Activated CD4-positive, CD25-positive, alpha-beta regulatory T cell treated with anti-CD3 and anti-CD28 coated beads, Interleukin-2, amount 50 U/mL, for 16 hours (primary cell): ENCODE measurements around the gene TALDO1.
"Not testable (repeated sequence)": the region's sequence is repeated elsewhere in the genome, so short reads cannot be mapped to it uniquely, and the experiment has no call there.

Source experiments
- DNase-seq: peaks from one replicate; pipeline ENCODE4 v3.0.0-alpha.2; 2020; ENCODE audit warnings: low read depth, low spot score

TALDO1 gene

DNA sequence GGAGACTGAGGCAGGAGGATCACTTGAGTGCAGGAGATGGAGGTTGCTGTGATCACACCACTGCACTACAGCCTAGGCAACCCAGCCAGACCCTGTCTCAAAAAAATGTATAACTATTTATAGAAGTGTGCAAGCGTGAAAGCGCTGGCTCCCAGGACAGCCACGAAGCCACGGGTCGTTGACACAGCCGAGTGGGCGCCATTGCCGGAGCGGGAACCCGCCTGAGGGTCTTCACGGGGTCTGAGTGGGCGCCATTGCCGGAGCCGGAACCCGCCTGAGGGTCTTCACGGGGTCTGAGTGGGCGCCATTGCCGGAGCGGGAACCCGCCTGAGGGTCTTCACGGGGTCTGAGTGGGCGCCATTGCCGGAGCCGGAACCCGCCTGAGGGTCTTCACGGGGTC lies 12.7 kb upstream of the TALDO1 start:
- DNase-seq: not testable (repeated sequence)

DNA sequence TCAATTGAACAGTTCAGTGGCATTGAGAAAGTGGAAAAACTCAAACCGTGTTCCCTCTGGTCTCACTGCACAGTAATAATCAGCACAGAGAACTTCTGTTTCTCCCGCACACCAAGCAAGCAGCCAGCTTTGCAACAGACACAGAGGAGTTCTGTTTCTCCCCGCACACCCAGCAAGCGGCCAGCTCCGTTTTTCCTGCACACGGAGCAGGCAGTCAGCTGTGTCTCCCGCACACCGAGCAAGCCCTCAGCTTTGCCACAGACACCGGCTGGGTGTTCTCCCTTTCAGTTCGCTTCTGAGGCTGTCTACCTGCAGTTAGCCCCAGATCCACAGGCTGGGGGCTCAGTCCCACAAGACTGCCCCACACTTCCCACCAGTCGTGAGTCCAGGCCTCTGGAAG lies 9.9 kb upstream of the TALDO1 start:
- no peak for DNase-seq

DNA sequence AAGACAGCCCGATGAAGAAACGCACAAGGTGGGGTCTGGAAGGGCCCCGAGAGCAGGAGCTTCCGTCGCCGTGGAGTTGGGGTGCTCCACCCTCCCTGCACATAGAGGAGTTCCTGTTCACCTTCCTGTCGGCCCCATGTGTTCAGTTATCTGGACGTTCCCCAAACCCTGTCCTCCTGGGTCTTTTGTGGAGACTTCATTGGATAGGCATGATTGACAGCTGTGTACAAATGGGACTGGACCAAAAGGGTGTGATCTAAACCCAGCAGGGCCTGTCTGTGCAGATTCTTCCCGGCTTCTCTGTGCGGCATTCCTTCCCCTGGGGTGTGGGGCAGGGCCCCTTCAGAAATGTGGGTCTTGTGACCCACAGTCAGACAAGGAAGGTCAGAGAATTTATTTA lies 9.4 kb upstream of the TALDO1 start:
- not testable (repeated sequence) for DNase-seq

DNA sequence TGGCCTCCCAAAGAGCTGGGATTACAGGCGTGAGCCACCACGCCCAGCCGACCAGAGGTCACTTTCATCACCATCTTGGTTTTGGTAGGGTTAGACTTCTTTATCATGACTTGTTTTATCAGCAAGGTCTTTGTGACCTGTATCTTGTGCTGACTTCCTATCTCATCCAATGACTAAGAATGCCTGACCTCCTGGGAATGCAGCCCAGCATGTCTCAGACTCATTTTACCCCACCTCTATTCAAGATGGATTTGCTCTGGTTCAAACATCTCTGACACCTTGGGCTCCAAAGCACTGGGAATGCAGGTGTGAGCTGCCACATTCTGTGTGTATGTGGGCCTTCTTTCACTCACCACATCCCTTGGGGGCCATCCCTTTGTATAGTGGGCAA lies 5.1 kb upstream of the TALDO1 start:
- no peak for DNase-seq

DNA sequence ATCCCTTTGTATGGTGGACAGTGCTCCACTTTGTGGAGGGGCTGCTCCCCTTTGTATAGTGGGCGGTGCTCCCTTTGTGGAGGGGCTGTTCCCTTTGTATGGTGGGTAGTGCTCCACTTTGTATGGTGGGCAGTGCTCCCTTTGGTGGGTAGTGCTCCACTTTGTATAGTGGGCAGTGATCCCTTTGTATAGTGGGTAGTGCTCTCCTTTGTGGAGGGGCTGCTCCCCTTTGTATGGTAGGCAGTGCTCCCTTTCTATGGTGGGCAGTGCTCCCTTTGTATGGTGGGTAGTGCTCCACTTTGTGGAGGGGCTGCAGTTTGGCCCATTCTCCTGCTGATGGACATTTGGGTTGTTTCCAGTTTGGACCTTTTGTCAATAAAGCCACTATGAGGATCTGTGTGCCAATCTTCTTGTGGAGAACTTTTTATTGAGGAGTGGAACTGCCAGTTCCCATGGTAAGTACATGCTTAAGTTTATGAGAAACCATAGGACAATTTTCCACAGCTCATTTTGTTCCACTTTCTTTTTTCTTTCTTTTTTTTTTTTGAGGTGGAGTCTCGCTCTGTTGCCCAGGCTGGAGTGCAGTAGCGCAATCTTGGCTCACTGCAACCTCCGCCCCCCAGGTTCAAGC lies 4.6 kb upstream of the TALDO1 start:
- DNase-seq: no peak

DNA sequence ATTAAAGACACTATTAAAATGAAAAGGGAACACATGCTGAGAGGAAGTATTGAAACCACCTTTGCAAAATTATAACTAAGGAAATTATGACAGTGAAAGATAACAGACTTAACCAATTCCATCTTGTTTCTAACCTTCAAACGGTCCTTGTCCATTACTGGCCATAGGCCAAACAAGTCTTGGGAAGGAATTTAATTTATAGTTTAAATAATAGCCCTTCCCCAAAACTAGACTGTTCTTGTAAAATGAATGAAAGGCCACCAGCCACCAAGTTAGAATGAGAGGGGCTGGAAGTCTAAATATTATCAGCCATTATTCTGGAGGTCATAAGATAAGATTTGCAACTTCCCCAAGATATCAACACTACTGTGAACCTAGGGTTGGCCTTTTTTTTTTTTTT lies 1.8 kb upstream of the TALDO1 start:
- DNase-seq: no peak

DNA sequence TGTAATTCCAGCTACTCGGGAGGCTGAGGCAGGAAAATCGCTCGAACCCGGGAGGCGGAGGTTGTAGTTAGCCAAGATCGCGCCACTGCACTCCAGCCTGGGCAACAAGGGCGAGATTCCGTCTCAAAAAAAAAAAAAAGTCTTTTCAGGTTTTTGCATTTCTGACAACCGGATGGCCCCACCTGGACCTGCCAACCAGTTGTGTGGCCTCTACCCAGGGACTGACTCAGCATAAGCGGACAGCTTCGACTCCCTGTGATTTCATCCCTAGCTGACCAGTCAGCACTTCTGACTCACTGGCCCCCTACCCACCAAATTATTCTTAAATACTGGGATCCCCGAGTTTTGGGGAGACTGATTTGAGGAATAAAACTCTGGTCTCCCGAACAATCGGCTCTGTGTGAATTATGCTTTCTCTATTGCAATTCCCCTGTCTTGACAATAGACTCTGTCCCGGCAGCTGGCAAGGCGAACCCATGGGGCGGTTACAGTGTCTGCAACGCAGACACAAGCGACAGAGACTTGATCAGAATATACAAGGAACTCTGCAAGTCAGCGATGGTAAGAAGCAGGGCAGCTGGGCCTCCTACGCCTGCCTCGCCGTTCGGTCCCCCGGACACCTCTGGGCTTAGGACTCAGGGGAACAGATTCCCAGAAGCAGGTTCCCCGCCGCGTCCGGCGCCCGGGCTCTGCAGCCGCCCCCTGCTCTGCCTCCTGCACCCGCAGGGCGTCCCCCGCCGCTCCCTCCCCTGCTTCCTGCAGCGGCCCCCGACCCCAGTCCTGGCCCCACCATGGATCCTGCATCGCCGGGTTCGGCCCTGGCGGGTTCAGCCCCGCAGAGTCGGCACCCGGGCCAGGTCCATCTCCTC lies 741 bp upstream of the TALDO1 start:
- DNase-seq: no peak

DNA sequence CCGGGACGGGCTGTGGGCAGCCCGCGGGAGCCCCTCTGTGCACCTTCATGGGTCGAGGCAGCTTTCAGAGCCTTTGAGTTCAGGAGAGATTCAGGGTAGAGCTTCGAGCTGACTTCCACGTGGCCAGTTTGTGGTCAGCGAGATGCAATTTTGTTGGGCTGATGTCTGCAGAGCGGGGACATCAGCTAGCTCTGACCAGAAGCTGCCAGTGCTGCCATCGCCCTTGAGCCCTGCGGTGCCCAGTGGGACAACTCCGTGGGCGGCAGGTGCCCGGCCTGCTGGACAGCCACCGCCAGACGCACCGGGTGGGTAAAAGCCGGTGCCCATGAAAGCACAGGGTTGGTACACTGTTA lies 719 bp downstream of the TALDO1 start:
- DNase-seq: no peak

DNA sequence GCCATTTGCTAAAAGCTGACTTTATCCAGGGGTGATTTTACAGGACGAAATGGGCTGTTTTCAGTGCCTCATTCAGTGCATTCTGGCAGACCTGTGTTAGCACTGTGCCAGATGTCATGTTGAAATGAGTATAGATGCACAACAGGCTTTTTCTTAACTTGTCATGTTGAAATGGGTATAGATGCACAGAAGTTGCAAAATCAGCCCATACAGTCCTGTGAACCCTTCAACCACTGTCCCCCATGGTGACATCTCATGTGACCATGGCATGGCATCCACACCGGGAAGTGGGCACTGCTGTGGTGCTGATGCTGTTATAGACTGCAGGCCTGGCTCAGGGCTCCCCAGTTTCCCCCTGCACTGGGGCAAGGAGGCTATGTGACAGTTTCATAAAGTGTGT lies 2.5 kb downstream of the TALDO1 start:
- DNase-seq: no peak

DNA sequence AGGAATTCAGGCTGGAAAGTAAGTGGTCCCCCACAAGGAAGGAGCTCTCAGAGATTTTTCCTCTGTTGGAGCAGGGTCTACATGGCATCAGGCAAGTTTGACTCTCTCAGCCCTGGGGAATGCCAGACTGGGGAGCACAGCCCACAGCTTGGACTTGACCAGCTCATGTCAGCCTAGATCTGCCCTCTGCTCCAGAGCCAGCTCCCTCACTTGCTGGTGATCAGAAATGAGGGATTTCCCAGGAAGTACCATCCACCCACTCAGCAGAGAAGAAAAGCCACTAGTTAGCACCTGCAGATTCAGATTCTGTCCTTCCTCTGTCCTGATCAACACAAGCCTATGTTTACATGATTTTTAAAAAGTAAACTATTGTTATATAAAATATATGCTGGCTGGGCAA lies 13.0 kb downstream of the TALDO1 start:
- DNase-seq: no peak

DNA sequence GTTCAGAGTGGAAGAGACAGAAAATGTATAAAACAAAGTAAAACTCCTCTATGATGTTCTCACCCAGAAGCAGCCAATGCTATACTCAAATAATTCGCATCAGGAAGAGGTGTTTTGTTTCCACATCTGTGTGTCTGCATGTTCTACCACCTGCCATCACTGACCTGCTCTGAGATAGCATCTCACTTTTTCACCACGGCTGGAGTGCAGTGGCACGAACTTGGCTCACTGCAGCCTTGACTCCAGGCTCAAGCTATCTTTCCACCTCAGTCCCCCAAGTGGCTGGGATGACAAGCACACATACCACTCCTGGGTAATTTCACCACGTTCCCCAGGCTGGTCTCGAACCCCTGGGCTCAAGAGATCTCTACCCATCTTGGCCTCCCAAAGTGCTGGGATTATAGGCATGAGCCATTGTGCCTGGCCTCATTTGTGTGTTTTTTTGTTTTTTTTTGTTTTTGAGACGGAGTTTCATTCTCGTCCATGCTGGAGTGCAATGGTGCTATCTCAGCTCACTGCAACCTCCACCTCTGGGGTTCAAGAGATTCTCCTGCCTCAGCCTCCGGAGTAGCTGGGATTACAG lies 14.4 kb downstream of the TALDO1 start:
- no peak for DNase-seq

DNA sequence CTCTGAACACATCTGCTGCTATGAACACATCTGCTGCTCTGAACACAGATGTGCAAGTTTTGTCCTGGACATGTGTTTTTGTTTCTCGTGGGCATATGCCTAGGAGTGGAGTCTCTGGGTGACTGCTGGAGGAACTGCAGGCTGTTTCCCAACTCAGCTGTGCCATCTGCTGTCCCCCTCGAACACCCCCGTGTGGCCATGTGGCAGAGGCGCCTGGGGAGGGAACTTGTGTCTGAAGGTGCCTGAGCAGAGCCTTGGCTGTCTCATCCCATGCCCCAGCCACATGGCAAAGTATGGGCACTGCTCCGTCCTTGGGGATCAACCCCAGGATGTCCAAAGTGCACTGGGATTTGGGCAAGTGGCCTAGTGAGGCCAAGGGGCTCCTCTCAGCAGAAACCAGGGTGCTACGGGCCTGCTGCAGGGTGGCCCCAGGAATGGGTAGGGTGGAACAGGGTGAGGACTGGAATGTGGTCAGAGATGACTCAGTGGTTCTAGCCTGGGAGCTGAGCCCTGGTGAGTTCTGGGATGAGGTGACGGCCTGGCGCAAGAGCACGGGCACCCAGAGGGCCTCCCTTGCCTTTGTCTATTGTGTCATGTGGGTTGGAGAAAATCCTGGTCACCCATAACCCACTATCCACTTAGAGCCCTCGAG lies 15.3 kb downstream of the TALDO1 start:
- DNase-seq: no peak

DNA sequence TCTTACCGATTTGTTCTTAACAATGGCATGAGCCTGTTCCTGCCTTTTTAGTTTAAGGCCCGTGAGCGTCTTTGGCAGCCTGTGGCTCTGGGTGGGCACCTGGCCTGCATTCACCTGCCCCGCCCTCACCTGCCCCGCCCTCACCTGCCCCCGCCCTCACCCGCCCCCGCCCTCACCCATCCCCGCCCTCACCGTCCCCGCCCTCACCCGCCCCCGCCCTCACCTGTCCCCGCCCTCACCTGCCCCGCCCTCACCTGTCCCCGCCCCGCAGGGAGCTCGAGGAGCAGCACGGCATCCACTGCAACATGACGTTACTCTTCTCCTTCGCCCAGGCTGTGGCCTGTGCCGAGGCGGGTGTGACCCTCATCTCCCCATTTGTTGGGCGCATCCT lies 15.8 kb downstream of the TALDO1 start:
- no peak for DNase-seq

DNA sequence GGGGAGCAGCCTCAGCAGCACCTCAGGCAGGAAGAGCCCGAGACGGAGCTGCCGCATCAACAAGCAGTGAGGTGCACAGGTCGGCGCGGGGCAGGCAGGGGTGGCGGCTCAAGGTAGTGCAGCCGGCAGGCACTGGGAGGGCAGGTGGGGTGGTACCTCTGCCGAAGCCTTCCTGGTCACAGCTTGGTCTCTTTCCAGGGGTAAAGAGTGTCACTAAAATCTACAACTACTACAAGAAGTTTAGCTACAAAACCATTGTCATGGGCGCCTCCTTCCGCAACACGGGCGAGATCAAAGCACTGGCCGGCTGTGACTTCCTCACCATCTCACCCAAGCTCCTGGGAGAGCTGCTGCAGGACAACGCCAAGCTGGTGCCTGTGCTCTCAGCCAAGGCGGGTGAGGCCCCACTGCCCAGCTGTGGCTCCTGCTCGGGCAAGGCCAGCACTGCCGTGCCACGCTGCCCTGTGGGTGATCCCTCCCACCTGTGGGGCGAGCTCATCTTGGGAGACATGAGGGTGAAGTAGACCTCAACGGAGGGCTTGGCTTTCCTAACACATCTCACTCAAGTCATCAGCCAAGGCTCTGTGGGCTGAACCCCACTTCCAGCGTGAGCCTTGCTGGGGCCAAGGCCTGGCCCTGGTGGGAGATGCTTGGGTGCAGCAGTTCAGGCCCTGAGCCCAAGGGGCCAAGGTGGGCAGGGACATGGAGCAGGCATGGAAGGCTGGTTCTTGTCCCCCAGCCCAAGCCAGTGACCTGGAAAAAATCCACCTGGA lies 16.5 kb downstream of the TALDO1 start:
- DNase-seq: no peak

DNA sequence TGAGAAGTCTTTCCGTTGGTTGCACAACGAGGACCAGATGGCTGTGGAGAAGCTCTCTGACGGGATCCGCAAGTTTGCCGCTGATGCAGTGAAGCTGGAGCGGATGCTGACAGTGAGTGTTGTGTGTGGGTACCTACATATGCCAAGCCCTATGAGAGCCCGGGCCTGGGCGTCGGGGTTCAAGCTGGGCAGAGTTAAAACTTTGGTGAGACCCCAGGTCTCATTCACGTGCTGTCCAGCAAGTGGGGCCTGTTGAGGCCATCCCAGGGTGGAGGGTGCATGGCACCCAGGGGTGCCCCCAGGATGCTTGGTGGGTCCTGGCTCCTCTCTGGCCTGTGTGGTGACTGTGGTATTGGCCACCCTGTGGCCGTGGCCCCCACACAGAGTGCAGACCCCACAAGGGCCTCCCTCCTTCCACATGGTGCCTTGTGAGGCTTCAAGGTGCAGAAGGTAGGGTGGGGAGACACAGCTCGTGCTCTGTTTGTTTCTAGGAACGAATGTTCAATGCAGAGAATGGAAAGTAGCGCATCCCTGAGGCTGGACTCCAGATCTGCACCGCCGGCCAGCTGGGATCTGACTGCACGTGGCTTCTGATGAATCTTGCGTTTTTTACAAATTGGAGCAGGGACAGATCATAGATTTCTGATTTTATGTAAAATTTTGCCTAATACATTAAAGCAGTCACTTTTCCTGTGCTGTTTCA lies 17.2 kb downstream of the TALDO1 start:
- DNase-seq: no peak

DNA sequence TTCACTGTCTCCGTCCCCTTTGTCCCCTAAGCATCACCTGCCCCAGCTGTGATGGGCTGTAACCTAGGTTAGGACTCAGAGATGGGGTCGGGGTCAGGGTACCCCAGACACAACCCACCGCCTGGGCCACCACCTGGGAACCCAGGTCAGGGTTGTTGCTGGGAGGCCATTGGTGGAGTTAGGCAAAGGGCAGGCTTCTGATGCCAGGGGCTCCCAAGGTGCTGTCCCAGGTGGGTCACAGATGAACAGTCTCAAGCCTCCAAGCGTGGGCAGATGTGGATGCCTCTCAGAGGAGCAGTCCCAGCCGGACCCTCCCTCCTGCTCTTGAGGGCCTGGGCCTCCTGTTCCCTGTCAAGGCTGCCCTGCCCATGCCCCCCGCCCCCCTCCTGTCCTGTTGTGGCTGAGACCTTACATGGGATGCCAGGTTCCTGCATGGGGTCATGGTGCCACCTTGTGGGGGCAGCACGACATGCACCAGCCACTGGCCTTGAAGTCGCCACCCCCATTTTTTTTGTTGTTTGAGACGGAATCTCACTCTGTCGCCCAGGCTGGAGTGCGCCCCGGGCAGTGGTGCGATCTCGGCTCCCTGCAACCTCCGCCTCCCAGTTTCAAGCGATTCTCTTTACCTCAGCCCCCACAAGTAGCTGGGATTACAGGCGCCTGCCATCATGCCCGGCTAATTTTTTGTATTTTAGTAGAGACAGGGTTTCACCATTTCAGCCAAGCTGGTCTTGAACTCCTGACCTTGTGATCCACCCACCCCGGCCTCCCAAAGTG lies 17.9 kb downstream of the TALDO1 start:
- DNase-seq: no peak

DNA sequence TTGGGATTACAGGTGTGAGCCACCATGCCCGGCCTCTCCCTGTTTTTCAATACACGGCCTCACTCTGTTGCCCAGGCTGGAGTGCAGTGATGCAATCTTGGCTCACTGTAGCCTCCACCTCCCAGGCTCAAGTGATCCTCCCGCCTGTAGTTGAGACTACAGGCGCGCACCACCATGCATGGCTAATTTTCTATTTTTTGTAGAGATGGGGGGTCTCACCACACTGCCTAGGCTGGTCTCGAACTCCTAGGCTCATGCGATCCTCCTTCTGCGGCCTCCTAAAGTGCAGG lies 18.5 kb downstream of the TALDO1 start:
- DNase-seq: no peak

DNA sequence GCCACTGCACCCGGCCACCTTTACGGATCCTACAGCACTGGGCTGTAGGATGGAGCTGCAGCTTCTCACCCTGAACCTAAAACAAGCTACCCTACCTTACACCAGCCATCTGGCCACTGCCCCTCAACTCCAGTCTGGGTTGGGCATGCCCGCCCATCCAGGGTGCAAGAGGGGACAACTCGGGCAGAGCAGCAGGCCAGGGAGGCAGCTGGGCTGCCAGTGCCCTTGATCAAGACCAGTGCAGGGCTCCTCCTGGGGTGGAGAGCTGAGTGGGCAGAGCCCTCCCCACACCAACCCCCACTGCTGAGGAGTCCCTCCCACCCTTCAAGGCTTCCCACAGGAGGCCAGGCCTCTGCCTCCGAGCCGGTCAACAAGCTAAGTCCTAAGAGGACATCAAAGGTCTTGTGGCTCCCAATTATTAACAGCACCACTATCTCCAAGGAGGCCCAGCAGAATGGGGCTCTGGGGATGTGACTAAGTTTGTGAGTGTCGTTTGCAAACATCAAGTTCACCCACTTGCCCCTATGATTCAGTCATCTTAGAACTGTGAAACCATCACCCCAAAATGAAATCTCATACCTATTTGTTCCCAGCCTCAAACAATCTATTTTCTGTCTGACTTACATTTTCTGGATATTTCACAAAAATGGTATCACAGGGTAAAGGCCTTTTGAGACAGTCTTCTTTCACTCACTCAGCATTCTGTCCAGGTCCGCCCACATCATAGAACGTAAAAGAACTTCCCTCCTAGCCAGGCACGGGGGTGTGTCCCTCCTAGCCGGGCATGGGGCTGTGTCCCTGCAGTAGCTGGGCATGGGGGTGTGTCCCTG lies 19.1 kb downstream of the TALDO1 start:
- no peak for DNase-seq

DNA sequence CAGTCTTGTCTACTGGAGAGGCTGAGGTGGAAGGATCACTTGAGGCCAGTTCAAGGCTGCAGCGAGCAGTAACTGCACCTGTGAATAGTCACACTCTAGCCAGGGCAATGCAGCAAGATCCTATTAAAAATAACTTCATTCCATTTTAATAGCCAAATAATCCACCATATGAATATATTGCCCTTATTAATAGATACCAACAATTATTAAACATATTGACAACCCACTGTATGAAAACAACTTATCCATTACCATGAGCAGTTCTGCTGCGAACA lies 19.6 kb downstream of the TALDO1 start:
- no peak for DNase-seq

DNA sequence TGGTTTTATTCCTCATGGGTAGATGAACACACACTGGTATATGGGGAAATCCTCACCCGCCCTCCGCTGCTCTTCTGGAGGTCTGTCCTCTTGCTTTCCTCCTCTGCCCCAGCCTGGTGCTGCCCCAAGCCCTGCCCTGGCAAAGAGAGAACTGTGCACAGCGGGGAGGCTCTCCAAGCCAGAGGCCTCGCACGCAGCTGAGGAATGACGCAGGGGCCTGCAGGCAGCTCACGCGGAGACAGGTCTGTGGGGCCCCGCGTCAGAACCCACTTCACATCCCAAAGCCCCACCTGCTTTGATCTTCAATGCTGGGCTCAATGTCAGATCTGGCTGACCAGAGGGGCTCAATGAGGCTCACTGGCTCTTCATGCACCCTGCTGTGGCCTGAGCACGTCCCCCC lies 20.0 kb downstream of the TALDO1 start:
- no peak for DNase-seq
